Stimulated activated CD4-positive, alpha-beta T cell treated with anti-CD3 and anti-CD28 coated beads, Interleukin-15, amount 100 ng/mL, for 48 hours (primary cell): ENCODE results near the gene PDCD2.
"Not testable (repeated sequence)": the region's sequence is repeated elsewhere in the genome, so short reads cannot be mapped to it uniquely, and the experiment has no call there.

Source experiments
- DNase-seq, 2 donors: peaks; one replicate each; pipeline ENCODE4 v3.0.0-alpha.2; 2020; ENCODE audit warnings: low read depth in 2 of 2

Gene PDCD2

GRCh38 chr6:170584181-170584953 is at the start of gene PDCD2:
Gene PDCD2, minus strand, starts transcription at chr6:170584637. Its CDS starts 56 bp downstream, at chr6:170584581.
- DNase-seq, result peak; percentile 88 to 89

GRCh38 chr6:170616020-170616554 is 31.6 kb upstream of the PDCD2 start:
- DNase-seq, result not testable (repeated sequence)

- not testable (repeated sequence) for DNase-seq
Observed at GRCh38 chr6:170612256-170612804, 27.9 kb upstream of the PDCD2 start.

GRCh38 chr6:170609225-170609624 is 24.8 kb upstream of the PDCD2 start:
- DNase-seq, result not testable (repeated sequence)

- DNase-seq, result no peak
Observed at GRCh38 chr6:170605574-170606259, 21.3 kb upstream of the PDCD2 start.

GRCh38 chr6:170597278-170597677 is 12.8 kb upstream of the PDCD2 start:
- DNase-seq, result no peak

- DNase-seq, result no peak
Observed at GRCh38 chr6:170596426-170596825, 12.0 kb upstream of the PDCD2 start.

- no peak for DNase-seq
Observed at GRCh38 chr6:170590725-170591124, 6.3 kb upstream of the PDCD2 start.

- DNase-seq, result no peak
Observed at GRCh38 chr6:170584954-170585498, 589 bp upstream of the PDCD2 start.

GRCh38 chr6:170583756-170584180 is 669 bp downstream of the PDCD2 start:
- no peak for DNase-seq

GRCh38 chr6:170578909-170579308 is 5.5 kb downstream of the PDCD2 start:
- DNase-seq, result no peak

- no peak for DNase-seq
Observed at GRCh38 chr6:170575250-170575649, 9.2 kb downstream of the PDCD2 start.

- no peak for DNase-seq
Observed at GRCh38 chr6:170572704-170573466, 11.6 kb downstream of the PDCD2 start.

- DNase-seq, result no peak
Observed at GRCh38 chr6:170564936-170565530, 19.4 kb downstream of the PDCD2 start.

GRCh38 chr6:170561555-170561954 is 22.9 kb downstream of the PDCD2 start:
- DNase-seq, result no peak

GRCh38 chr6:170555305-170555704 is 29.1 kb downstream of the PDCD2 start:
- DNase-seq, result no peak

- DNase-seq, result no peak
Observed at GRCh38 chr6:170554796-170555137, 29.7 kb downstream of the PDCD2 start.

- peak; percentile 94 for DNase-seq
Observed at GRCh38 chr6:170554013-170554795, 30.2 kb downstream of the PDCD2 start, which contains the start of gene TBP. Gene TBP, plus strand, starts transcription at chr6:170554369. Its CDS starts 2,661 bp downstream, at chr6:170557030.

- no peak for DNase-seq
Observed at GRCh38 chr6:170553534-170554012, 30.9 kb downstream of the PDCD2 start.
